ENCODE measurements around the gene ASIC3.

ASIC3 gene

GRCh38 chr7:151085691-151086620, 37.6 kb downstream of the ASIC3 start, which contains the start of gene AGAP3:
TSS of gene AGAP3 (plus strand) at chr7:151086475. CDS start at chr7:151086742, 267 bp downstream.
- peak in 1 of 2 donors; percentile 46 for DNase-seq (ENCODE audit: low read depth in 2 of 2)

GRCh38 chr7:151086802-151087244, 38.5 kb downstream of the ASIC3 start:
- peak in 1 of 2 donors; percentile 27 for DNase-seq (ENCODE audit: low read depth in 2 of 2)

DNA sequence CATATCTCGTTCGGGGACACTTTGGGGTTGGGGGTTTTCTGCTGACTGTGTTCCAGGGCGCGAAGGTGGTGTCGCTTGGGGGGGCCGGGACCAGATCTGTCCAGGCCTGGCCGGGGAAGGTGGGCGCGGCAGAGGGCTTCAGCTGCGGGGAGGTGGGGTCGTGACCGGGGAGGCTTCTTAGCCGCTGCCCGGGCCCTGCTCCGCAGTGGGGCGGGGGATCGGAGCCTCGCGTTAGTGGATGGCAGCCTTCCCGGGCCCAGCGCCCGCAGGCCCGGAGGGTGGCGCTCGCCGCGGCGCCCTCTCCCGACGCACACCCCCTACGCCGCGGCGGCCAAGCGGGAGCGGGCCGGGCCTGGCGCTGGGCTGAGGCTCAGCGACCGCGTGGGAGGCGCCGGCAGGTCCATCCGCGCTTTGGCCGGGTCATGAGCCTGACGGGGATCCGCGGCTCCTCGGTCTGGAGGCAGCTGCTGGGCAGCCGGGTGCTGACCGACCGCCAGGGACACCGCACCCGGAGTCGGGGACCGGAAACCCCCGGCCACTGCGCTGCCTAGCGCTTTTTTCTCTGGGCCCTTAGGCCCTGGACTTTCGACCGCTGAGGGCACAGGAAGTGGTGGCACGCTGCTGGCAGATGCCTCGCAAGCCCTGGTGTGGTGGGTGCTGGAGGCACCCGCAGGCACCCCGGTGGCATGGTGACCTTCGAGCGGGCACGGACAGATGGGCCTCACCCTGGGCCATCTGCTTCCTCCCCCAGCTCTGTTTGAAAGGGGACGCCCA, 39.1 kb downstream of the ASIC3 start:
- peak; percentile 24 to 26 for DNase-seq (ENCODE audit: low read depth in 2 of 2)

- DNase-seq (ENCODE audit: low read depth in 2 of 2): no peak
Observed at GRCh38 chr7:151088019-151088855, 39.9 kb downstream of the ASIC3 start.

GRCh38 chr7:151088856-151089699, 40.7 kb downstream of the ASIC3 start:
- DNase-seq (ENCODE audit: low read depth in 2 of 2): no peak

DNA sequence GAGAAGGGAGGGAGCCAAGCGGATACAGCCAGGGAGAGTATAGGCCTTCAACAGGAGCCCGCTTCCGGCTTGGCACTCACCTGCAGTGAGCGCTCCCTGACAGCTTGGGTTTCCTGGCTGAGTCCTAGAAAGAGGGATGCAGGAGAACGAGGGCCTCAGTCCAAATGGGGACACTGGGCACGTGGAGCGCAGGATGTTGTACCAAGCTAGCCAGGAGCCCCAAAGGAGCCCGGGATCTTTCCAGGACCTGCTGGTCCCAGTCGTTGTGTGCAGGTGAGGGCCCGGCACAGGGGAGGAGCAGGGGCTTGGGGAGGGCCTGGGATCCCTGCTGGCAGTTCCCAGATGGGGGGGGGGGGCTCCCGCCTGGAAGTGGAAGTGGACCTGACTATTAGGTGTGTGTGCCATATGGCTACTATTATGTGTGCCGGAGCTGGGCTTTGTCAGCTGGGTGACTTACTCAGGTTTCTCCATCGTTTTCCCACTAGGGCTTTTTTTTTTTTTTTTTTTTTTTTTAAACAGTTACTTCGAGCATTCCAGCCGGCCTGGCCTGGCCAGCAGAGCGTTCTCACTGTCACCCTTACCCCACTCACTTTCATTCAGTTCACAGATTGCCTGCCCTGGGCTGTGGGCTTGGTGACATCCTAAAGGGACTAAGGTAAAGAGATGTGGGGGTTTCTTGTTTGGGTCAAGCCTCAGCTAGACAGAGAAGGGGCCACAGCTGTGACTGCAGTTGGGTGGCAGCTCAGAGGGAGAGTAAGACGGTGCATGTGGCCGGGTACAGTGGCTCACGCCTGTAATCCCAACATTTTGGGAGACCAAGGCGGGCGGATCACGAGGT, 41.8 kb downstream of the ASIC3 start:
- DNase-seq (ENCODE audit: low read depth in 2 of 2): no peak

GRCh38 chr7:151091003-151091402, 42.7 kb downstream of the ASIC3 start:
- DNase-seq (ENCODE audit: low read depth in 2 of 2): no peak

DNA sequence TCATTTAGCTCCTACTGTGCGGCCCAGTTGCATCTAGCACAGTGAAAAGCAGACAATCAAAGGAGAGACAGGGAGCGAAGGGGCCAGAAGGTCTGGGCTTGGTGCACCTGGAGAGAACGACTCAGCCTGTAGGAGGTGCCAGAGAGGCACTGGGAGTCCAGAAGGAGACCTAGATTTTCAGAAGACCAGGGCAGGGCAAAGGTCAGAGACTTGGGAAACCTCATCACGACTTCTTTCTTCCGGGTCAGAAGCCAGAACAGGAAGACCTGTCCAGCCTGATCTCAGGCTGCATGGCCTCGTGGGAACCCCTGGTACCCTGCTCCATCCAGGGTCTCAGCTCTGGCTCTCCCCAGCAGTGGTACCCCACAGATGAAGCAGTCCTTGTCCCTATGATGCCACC, 43.1 kb downstream of the ASIC3 start:
- DNase-seq (ENCODE audit: low read depth in 2 of 2): no peak

GRCh38 chr7:151091988-151092387, 43.7 kb downstream of the ASIC3 start:
- no peak for DNase-seq (ENCODE audit: low read depth in 2 of 2)

DNA sequence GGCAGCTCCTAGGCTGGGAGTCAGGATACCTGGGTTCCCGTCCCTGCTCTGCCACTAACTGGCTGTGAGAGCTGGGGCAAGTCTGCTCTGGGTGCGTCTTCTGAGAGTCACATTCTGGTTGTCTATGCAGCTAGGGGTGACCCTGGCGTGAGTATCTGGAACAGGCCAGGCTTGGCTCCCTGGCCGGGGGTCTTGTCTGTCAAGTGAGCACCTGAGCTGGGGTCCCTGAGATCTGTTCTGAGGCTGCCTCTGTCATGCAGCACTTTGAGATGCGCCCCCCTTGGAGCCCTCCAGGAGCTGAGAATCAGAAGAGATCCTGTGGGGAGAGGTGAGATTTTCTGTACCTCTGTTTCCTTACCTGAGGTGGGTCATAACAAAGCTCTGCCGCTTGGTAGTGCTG, 45.4 kb downstream of the ASIC3 start:
- DNase-seq (ENCODE audit: low read depth in 2 of 2): no peak

- no peak for DNase-seq (ENCODE audit: low read depth in 2 of 2)
Observed at GRCh38 chr7:151094675-151095074, 46.3 kb downstream of the ASIC3 start.

DNA sequence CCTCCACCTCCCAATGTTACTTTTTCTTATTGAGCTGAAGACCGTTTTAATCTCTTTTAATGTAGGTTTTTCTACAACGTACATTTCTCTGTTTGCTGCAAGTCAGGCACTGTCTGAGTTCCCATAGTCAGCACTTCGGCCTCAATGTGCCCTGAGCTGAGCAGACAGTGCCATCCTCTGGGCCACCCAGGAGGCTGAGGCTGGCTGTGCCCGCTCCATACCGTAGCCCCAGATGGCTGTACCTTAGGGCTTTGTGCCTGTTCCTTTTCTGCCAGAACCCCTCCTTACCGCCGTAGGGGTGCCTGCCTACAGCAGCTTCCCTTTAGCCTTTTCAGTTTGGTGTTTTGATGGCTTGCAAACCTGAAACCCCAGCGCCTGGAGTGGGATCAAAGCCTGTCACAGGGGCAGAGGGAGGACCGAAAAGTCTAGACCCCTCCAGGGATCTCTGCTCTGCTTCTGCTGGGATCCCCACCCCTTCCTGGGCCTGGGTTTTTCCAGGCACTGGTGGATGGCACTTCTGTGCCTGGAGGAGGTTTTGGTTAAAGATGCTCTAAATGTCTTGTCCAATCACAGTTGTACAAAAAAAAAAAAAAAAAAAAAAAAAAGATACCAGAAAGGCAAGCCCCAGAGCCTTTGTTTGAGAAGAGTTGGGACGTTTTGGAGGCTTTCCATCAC, 46.9 kb downstream of the ASIC3 start:
- no peak for DNase-seq (ENCODE audit: low read depth in 2 of 2)

DNA sequence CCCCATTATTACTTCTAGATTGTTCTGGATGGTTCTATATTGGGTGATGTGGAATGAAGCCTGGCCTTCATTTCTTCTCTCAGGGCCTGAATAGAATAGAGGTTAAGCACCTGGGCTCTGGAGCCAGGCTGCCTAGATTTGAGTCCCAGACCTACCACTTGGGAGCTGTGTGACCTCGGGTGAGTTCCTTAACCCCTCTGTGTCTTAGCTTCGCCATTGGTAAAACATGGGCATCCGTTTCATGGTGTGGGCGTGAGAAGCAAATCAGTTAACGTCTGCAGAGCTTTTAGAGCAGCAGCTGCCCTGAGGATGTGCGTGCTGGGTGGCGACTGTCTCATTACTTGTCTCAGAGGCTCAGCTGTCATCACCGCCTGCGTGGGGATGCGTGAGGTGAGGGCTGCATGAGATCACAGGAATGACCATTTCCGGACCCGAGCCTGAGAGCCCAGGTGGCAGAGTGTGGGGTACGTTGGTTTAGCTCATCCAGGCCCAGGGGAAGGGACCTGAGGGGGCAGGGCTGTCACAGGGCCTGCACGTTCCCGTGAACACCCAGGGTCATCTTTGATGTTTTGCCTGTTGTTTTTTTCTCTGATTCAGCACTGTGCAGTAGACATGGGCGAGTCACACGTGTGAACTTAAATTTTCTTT, 47.6 kb downstream of the ASIC3 start:
- DNase-seq (ENCODE audit: low read depth in 2 of 2): no peak

GRCh38 chr7:151099486-151100211, 51.3 kb downstream of the ASIC3 start:
- no peak for DNase-seq (ENCODE audit: low read depth in 2 of 2)

DNA sequence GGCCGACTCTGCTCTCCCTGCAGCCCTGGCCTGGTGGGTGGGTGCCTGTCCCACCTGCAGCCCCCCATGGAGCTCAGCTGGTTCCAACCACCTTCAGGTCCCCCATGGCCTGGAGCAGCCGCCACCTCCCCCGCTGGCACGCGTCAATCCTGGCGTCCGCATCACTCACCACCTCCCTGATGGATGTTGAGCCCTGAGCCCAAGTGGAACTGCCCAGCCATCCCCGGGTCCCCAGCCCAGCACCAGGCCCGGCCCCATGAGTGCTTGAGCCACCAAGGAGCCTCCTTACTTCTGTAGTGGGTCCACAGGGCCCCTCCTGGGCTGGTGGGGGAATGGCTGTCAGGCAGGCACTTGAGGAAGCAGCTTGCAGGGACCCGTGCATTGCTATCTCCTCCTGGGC, 52.6 kb downstream of the ASIC3 start:
- DNase-seq (ENCODE audit: low read depth in 2 of 2): no peak

GRCh38 chr7:151101621-151102396, 53.5 kb downstream of the ASIC3 start:
- DNase-seq (ENCODE audit: low read depth in 2 of 2): no peak
